B cell (primary cell): ENCODE measurements around the gene NAA80. TPM values are rescaled to one million over a fixed set of nuclear protein-coding genes. Genes with fewer than 3 reads are reported as not detected.

Experiments
- ATAC-seq: fragments of 200-7000 bp; cut with Tn5 transposase; one replicate; pipeline ENCODE4 v1.10.0; 2021; ENCODE audit warnings: low read depth, mild to moderate bottlenecking, moderate number of reproducible peaks, moderate library complexity
- CTCF ChIA-PET: fragments of 350-600 bp; sonication (Branson Sonifier 250); formaldehyde crosslinking; loops from one replicate; lab custom pipeline; 2021; ENCODE audit warnings: antibody characterized with exemption, inconsistent platforms; lab: Charles Lee
- POLR2A ChIA-PET: fragments of 350-600 bp; sonication (Branson Sonifier 250); formaldehyde crosslinking; loops from one replicate; lab custom pipeline; 2021; ENCODE audit warnings: antibody characterized with exemption; lab: Charles Lee
- DNase-seq: peaks from one replicate; pipeline ENCODE4 v3.0.0; 2013
- H2AFZ ChIP-seq: 2 replicates; pipeline ENCODE4 v1.6.1; 2012; ENCODE audit warnings: mild to moderate bottlenecking, low read depth, low read length; ENCODE audit not compliant: insufficient read depth, poor library complexity, severe bottlenecking
- H3K27ac ChIP-seq, 2 donors: 1 replicate in 1 of 2; 2 replicates in 1 of 2; pipeline ENCODE4 v1.5.1; 2012 to 2013; ENCODE audit warnings: low read length in 2 of 2, mild to moderate bottlenecking in 2 of 2, moderate library complexity in 1 of 2
- H3K27me3 ChIP-seq, 4 experiments: fragments of 200-600 bp in 1 of 4; sonication (generic) in 1 of 4; replicated peaks in 1 of 4; 1 replicate in 2 of 4; 2 replicates in 2 of 4; pipeline versions ENCODE4 v1.6.1 to v1.7.0; 2013 to 2016; ENCODE audit warnings: low read length in 3 of 4, mild to moderate bottlenecking in 2 of 4, mixed read lengths in 1 of 4, moderate library complexity in 1 of 4; ENCODE audit not compliant: insufficient read depth in 4 of 4, control insufficient read depth in 3 of 4; ENCODE audit errors: control extremely low read depth in 1 of 4
- H3K36me3 ChIP-seq, 2 experiments: replicated peaks in 1 of 2; 1 replicate in 1 of 2; 2 replicates in 1 of 2; pipeline versions ENCODE4 v1.6.1 to v1.7.1; 2013; ENCODE audit warnings: low read length in 1 of 2; ENCODE audit not compliant: insufficient read depth in 2 of 2, control insufficient read depth in 1 of 2; ENCODE audit errors: control extremely low read depth in 1 of 2, extremely low read depth in 1 of 2
- H3K4me1 ChIP-seq, 2 donors: fragments of 200-600 bp in 1 of 2; sonication (generic) in 1 of 2; 1 replicate in 1 of 2; 2 replicates in 1 of 2; pipeline versions ENCODE4 v1.5.1 to v1.6.1; 2013 to 2017; ENCODE audit warnings: low read length in 2 of 2; ENCODE audit not compliant: control insufficient read depth in 2 of 2, insufficient read depth in 2 of 2
- H3K4me2 ChIP-seq: replicated peaks from 2 replicates; pipeline ENCODE3; 2012; ENCODE audit warnings: mild to moderate bottlenecking, low read depth, low read length; ENCODE audit not compliant: poor library complexity, severe bottlenecking
- H3K4me3 ChIP-seq, 5 experiments: fragments of 200-600 bp in 1 of 5; sonication (generic) in 1 of 5; 1 replicate in 3 of 5; 2 replicates in 2 of 5; pipeline versions ENCODE4 v1.5.1 to v1.7.0; 2011 to 2016; ENCODE audit warnings: low read length in 4 of 5, mild to moderate bottlenecking in 4 of 5, low read depth in 2 of 5, control low read depth in 1 of 5, moderate library complexity in 1 of 5; ENCODE audit not compliant: insufficient read depth in 1 of 5; ENCODE audit errors: control extremely low read depth in 1 of 5, extremely low read depth in 1 of 5
- H3K79me2 ChIP-seq: fragments of 200-600 bp; sonication (generic); one replicate; pipeline ENCODE4 v1.6.0; 2016; ENCODE audit warnings: low read length; ENCODE audit not compliant: control insufficient read depth, insufficient read depth
- H3K9ac ChIP-seq: fragments of 200-600 bp; sonication (generic); 2 replicates; pipeline ENCODE4 v1.6.1; 2017; ENCODE audit warnings: mild to moderate bottlenecking, low read length, moderate library complexity
- H3K9me3 ChIP-seq, 3 donors: one replicate each; pipeline versions ENCODE4 v1.6.1 to v1.7.1; 2013; ENCODE audit warnings: low read length in 2 of 3; ENCODE audit not compliant: control insufficient read depth in 2 of 3, insufficient read depth in 1 of 3; ENCODE audit errors: control extremely low read depth in 1 of 3
- H4K20me1 ChIP-seq: 2 replicates; pipeline ENCODE4 v1.6.0; 2012; ENCODE audit warnings: mild to moderate bottlenecking, low read length; ENCODE audit not compliant: insufficient read depth, control insufficient read depth, poor library complexity, severe bottlenecking
- H3K27ac Mint-ChIP-seq: one replicate; pipeline ENCODE4 v1.8.0; 2021; ENCODE audit warnings: mixed read lengths
- H3K27me3 Mint-ChIP-seq: one replicate; pipeline ENCODE4 v1.8.0; 2021; ENCODE audit warnings: mixed read lengths
- H3K4me1 Mint-ChIP-seq: one replicate; pipeline ENCODE4 v1.8.0; 2021; ENCODE audit warnings: mixed read lengths
- H3K4me3 Mint-ChIP-seq: one replicate; pipeline ENCODE4 v1.8.0; 2021; ENCODE audit warnings: mixed read lengths
- H3K9me3 Mint-ChIP-seq: one replicate; pipeline ENCODE4 v1.8.0; 2022; ENCODE audit warnings: mixed read lengths; ENCODE audit not compliant: insufficient read depth
- CTCF ChIP-seq: fragments of 200-600 bp; IDR thresholded peaks from one replicate; pipeline ENCODE4 v1.8.0; 2022; ENCODE audit warnings: antibody characterized with exemption, mild to moderate bottlenecking
- EZH2 ChIP-seq: IDR thresholded peaks from 2 replicates; pipeline ENCODE4 v1.6.1; 2012; ENCODE audit warnings: borderline replicate concordance, low read depth, mild to moderate bottlenecking, moderate library complexity, low read length; ENCODE audit not compliant: insufficient read depth, poor library complexity, severe bottlenecking
- WGBS: methylation state at CpG from one replicate; pipeline ENCODE4 v1.1.5; 2013; ENCODE audit warnings: missing lambda C conversion rate; ENCODE audit not compliant: insufficient coverage; 5-methylcytosine and 5-hydroxymethylcytosine counted together
- intact Hi-C: fragments of 100-400 bp; cut with micrococcal nuclease; formaldehyde crosslinking; loops from one replicate; pipeline ENCODE4 v1.10.0; 2022
- polyA plus RNA-seq: library from polyadenylated mRNA; depleted of rRNA; stranded (reverse); fragments of >200 nt; gene quantifications from 2 replicates; pipeline ENCODE4 v1.2.3, GENCODE V29; 2012
- total RNA-seq, 2 donors: library from RNA; stranded (reverse); fragments of 120-200 nt in 1 of 2; gene quantifications; 1 replicate in 1 of 2; 2 replicates in 1 of 2; pipeline versions ENCODE4 v1.2.3 to v1.2.4, GENCODE V29; 2013 to 2022

The NAA80 gene
- total and polyA plus RNA-seq, 2 donors (not counting 1 experiment from before 2014, with no cell fraction given), result 37.8 to 49.0 TPM

- 20% methylated on average over 79 of the region's 79 CpGs for WGBS
- Histone ChIP-seq H3K27ac (no peak overlapping the region), H3K27me3 (peaks cover 0 to 57% (median 21%) of the 10 kb centered on the region in 4 experiments), H3K79me2 (no peaks in the 10 kb centered on the region), H2AFZ (no peak overlapping the region), H3K4me1 (peaks cover 33 to 39% of the 10 kb centered on the region in 2 donors), H3K4me3 (no peak overlapping the region), H3K9me3 (peaks cover 0 to 3% (median 0%) of the 10 kb centered on the region in 3 donors), H3K4me2 (peak overlapping the region; percentile 61), H4K20me1 (peaks cover 10% of the 10 kb centered on the region), H3K9ac (no peak overlapping the region), H3K36me3 (no peaks in the 10 kb centered on the region)
- Mint-ChIP-seq H3K27me3 (peaks cover 28% of the 10 kb centered on the region), H3K9me3 (no peaks in the 10 kb centered on the region), H3K4me3 (peak overlapping the region; percentile 57), H3K27ac (no peak overlapping the region), H3K4me1 (peaks cover 26% of the 10 kb centered on the region)
- TF ChIP-seq EZH2, result no peak
- no peak for TF ChIP-seq CTCF
- DNase-seq (peak; percentile 54), ATAC-seq (no peak)
- intact Hi-C loops, result no loop called here
- CTCF ChIA-PET, result interaction anchor here (1.2 to 3.1 kb wide), 4 partner anchors 29 to 82 kb away, joined by 3 to 14 read pairs (median 11); no protein-coding TSS in a partner anchor
- POLR2A ChIA-PET, result no interaction called here
Observed at GRCh38 chr3:50275996-50276761, 23.0 kb downstream of the NAA80 start.
